Stomach (tissue), 9 donors: ENCODE results near the gene SLC2A6. TPM values are rescaled to one million over a fixed set of nuclear protein-coding genes. Genes with fewer than 3 reads are reported as not detected.
A peak's percentile ranks its signal among the peaks of the same experiment; 100 is the strongest.

Source experiments
- DNase-seq, 2 donors: peaks; one replicate each; pipeline versions ENCODE4 v3.0.0 to v3.0.0-alpha.2; 2013 to 2019
- H3K27ac ChIP-seq, 5 donors: fragments of 200-600 bp in 4 of 5; sonication (generic) in 4 of 5; one replicate each; pipeline ENCODE4 v1.5.1; 2013 to 2019; ENCODE audit warnings: mild to moderate bottlenecking in 1 of 5, moderate library complexity in 1 of 5
- H3K27me3 ChIP-seq, 3 donors: fragments of 200-600 bp; sonication (generic); one replicate each; pipeline ENCODE4 v1.5.1; 2017 to 2019; ENCODE audit warnings: mixed run types in 1 of 3
- H3K36me3 ChIP-seq, 4 donors: fragments of 200-600 bp; sonication (generic); 1 replicate in 3 of 4; 2 replicates in 1 of 4; pipeline ENCODE4 v1.5.1; 2016 to 2019
- H3K4me1 ChIP-seq, 4 donors: fragments of 200-600 bp; sonication (generic); one replicate each; pipeline ENCODE4 v1.5.1; 2016 to 2019
- H3K4me3 ChIP-seq, 4 donors: fragments of 200-600 bp; sonication (generic) in 3 of 4; one replicate each; pipeline ENCODE4 v1.5.1; 2016 to 2019; ENCODE audit warnings: mild to moderate bottlenecking in 1 of 4
- H3K9me3 ChIP-seq, 4 donors: fragments of 200-600 bp; sonication (generic); one replicate each; pipeline ENCODE4 v1.5.1; 2016 to 2019
- CTCF ChIP-seq, 7 experiments: fragments of 450-650 bp in 4 of 7; fragments of 200-600 bp in 3 of 7; sonication (generic) in 3 of 7; IDR thresholded peaks; one replicate each; pipeline ENCODE4 v1.5.1; 2016 to 2019; ENCODE audit warnings: antibody characterized with exemption in 7 of 7, control low read depth in 2 of 7, mild to moderate bottlenecking in 1 of 7
- EP300 ChIP-seq: sonication (generic); formaldehyde crosslinking; IDR thresholded peaks from one replicate; pipeline ENCODE4 v1.6.1; 2017; ENCODE audit warnings: antibody characterized with exemption
- POLR2A ChIP-seq, 4 donors: fragments of 450-650 bp; IDR thresholded peaks; one replicate each; pipeline ENCODE4 v1.6.1; 2016; ENCODE audit warnings: antibody characterized with exemption in 4 of 4, control low read depth in 2 of 4, mild to moderate bottlenecking in 1 of 4, moderate library complexity in 1 of 4
- POLR2AphosphoS5 ChIP-seq, 3 donors: sonication (generic); formaldehyde crosslinking; IDR thresholded peaks; one replicate each; pipeline ENCODE4 v1.6.1; 2016; ENCODE audit warnings: antibody characterized with exemption in 3 of 3
- WGBS, 5 donors: extraction: QIAGEN DNeasy Blood & Tissue Kit in 3 of 5; methylation state at CpG; one replicate each; pipeline versions ENCODE4 v1.1.5 to v1.1.7; 2013 to 2018; 5-methylcytosine and 5-hydroxymethylcytosine counted together
- intact Hi-C: fragments of 100-400 bp; cut with DNase I; formaldehyde crosslinking; loops from one replicate; pipeline ENCODE4 v1.15.1; 2023; ENCODE audit warnings: low total_unique reads
- polyA plus RNA-seq, 3 donors: library from polyadenylated mRNA; stranded (reverse); fragments of 200-250 nt; gene quantifications; one replicate each; pipeline ENCODE4 v1.2.3, GENCODE V29; 2013
- total RNA-seq, 5 donors: library from RNA; depleted of rRNA; stranded (reverse); fragments of >200 nt; gene quantifications; one replicate each; pipeline versions ENCODE4 v1.1.0 to v1.2.3, GENCODE V29; 2014 to 2016
- donor health status: healthy with polysubstance abuse.
- donor health status: Bipolar disorder and iron deficiency.
- donor health status: healthy.

The SLC2A6 gene
- total and polyA plus RNA-seq, 8 donors = 0.55 to 14.3 (median 1.3) TPM; not detected in 2

GRCh38 chr9:133429214-133429613 lies 49.7 kb downstream of the SLC2A6 start:
- Histone ChIP-seq H3K4me1 (peaks cover 18 to 38% (median 32%) of the 10 kb centered on the region in 4 donors), H3K27ac (no peak overlapping the region), H3K9me3 (no peaks in the 10 kb centered on the region), H3K27me3 (peaks cover 0 to 46% (median 11%) of the 10 kb centered on the region in 3 donors), H3K4me3 (peak overlapping the region; percentile 39 to 49 (median 44)), H3K36me3 (no peaks in the 10 kb centered on the region)
- no peak for DNase-seq
- no peak for TF ChIP-seq EP300
- WGBS, 5 donors = 5 to 24% (median 12%) methylated on average over 9 to 18 of the region's 18 CpGs
- intact Hi-C loops = no loop called here

DNA sequence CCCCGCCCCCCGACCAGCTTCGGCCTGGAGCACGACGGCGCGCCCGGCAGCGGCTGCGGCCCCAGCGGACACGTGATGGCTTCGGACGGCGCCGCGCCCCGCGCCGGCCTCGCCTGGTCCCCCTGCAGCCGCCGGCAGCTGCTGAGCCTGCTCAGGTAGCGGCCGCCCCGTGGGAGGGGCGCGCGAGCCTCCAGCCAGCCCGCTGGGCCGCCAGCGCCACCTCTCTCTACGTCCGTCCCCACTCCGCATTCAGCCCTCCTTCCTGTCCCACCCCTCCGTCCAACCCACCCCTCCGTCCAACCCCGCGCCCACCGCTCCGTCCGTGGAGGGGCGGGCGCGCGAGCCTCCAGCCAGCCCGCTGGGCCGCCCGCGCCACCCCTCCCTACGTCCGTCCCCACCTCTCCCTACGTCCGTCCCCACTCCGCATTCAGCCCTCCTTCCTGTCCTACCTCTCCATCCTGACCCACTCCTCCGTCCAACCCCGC lies 50.2 kb downstream of the SLC2A6 start:
- Histone ChIP-seq H3K36me3 (no peaks in the 10 kb centered on the region), H3K9me3 (no peaks in the 10 kb centered on the region), H3K4me1 (peaks cover 23 to 43% (median 37%) of the 10 kb centered on the region in 4 donors), H3K4me3 (peak overlapping the region; percentile 39 to 49 (median 44)), H3K27ac (peak overlapping the region in 2 of 5 donors; percentile 36 to 42), H3K27me3 (peaks cover 0 to 46% (median 11%) of the 10 kb centered on the region in 3 donors)
- intact Hi-C loops = no loop called here
- TF ChIP-seq CTCF (IDR thresholded peaks at IDR 0.05) (no peak), POLR2AphosphoS5 (IDR thresholded peaks at IDR 0.05) (no peak)
- DNase-seq = peak; percentile 43 to 86
- 0 to 11% (median 1%) methylated on average over 7 to 57 of the region's 57 CpGs for WGBS, 5 donors

DNA sequence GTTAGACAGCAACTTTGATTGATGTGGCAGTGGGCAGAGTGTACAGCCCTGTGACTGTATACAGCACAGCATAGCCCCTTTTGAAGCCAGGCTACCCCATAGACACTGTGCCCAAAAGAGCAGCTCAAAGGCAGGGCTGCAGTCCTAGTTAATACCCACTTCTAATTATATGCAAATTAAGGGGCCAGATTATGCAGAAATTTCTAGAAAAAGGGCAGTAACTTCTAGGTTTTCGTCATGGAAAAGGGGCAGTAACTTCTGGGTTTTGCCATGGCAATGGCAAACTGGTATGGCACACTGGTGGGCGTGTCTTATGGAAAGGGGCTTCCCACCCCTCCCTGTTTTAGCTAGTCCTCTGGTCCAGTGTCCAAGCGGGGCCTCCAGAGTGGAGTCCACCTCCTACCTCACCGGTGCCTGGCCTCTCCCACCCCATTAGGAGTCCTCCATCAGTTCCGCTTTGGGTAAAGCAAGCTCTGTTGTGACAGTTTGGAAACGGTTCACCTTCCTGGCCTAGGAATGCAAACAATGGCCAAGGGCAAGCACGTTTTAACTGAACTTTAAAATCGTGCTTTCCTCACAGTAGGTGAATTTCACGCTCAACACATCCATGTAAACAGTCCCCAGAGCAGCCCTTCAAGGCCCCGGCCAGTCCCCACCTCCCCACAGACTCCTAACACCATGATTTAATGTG lies 51.1 kb downstream of the SLC2A6 start:
- Histone ChIP-seq H3K9me3 (no peaks in the 10 kb centered on the region), H3K4me3 (peak overlapping the region in 3 of 4 donors; percentile 40 to 49 (median 48)), H3K36me3 (no peaks in the 10 kb centered on the region), H3K27me3 (peaks cover 0 to 46% (median 11%) of the 10 kb centered on the region in 3 donors), H3K27ac (peak overlapping the region in 1 of 5 donors; percentile 42), H3K4me1 (peaks cover 27 to 52% (median 46%) of the 10 kb centered on the region in 4 donors)
- TF ChIP-seq EP300 = no peak
- TF ChIP-seq CTCF (IDR thresholded peaks at IDR 0.05) = no peak
- no peak for DNase-seq
- intact Hi-C loops = no loop called here
- WGBS, 5 donors = 54 to 62% (median 59%) methylated on average over 8 to 10 of the region's 10 CpGs

GRCh38 chr9:133426011-133426410 lies 52.9 kb downstream of the SLC2A6 start:
- peak overlapping the region in 1 of 5 donors; percentile 18 for H3K27ac ChIP-seq
- H3K4me1 ChIP-seq = peaks cover 42 to 70% (median 64%) of the 10 kb centered on the region in 4 donors
- intact Hi-C loops = no loop called here
- H3K4me3 ChIP-seq = no peak overlapping the region
- H3K9me3 ChIP-seq = no peaks in the 10 kb centered on the region
- TF ChIP-seq EP300 (no peak), CTCF (IDR thresholded peaks at IDR 0.05) (no peak), POLR2A (IDR thresholded peaks at IDR 0.05) (no peak), POLR2AphosphoS5 (IDR thresholded peaks at IDR 0.05) (peak in 2 of 3 donors; percentile 37 to 63)
- 33 to 63% (median 60%) methylated on average over 10 to 11 of the region's 11 CpGs for WGBS, 5 donors
- peaks cover 0 to 46% (median 11%) of the 10 kb centered on the region in 3 donors for H3K27me3 ChIP-seq
- H3K36me3 ChIP-seq = no peaks in the 10 kb centered on the region
- DNase-seq = peak in 1 of 2 donors; percentile 77
